ENCODE results near the gene SLC29A2. TPM values are rescaled to one million over a fixed set of nuclear protein-coding genes. Genes with fewer than 3 reads are reported as not detected.
A peak's percentile ranks its signal among the peaks of the same experiment; 100 is the strongest.

Gene SLC29A2
- polyA plus RNA-seq, 3 donors: 0.11 to 1.3 TPM; not detected in 1

DNA sequence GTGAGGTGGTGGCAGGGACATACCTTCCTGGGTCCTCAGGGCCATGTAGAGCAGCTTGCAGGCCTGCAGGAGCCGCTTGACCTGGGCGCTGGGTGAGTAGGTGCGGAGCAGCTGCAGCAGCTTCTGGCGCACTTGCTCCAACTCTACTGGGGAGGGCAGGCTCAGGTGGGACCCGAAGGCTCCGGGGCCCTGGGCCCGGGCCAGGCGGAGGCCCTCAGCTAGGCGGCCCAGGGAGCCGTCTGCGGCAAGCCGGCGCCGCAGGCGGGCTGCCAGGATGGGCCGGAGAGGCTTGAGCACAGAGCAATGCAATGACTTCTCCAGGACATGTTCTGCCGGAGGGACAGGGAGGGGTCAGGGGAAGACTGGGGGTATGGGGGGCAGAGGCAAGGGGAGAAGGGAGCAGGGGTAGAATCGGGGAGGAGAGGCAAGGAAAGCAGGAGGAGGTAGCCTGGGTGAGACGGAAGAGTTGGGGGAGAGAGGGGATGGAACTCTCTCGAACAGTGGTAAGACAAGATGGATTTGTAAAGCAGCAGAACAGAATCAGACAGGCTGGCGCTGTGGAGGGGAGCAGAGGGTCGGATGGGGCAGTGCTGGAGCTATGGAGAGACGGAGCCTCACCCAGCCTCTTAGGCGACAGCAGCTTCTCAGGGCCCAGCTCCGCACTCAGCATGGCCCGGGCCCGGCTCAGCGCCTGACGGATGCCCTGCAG lies 37.5 kb downstream of the SLC29A2 start:
- H4K20me1 ChIP-seq (ENCODE audit: insufficient read depth, low read length): peaks cover 33% of the 10 kb centered on the region
- 94% methylated on average over 29 of the region's 29 CpGs for WGBS (ENCODE audit: insufficient coverage)
- no peak for TF ChIP-seq CTCF (IDR thresholded peaks at IDR 0.05)
- Mint-ChIP-seq H3K9me3 (no peaks in the 10 kb centered on the region), H3K4me1 (peaks cover 30% of the 10 kb centered on the region), H3K4me3 (no peak overlapping the region), H3K27ac (peak overlapping the region in 1 of 7 donors; percentile 66), H3K27me3 (ENCODE audit: low read depth in 3 of 3) (no peaks in the 10 kb centered on the region), H3K36me3 (peaks cover 38 to 47% of the 10 kb centered on the region in 2 donors)
- peaks cover 13% of the 10 kb centered on the region for H3K79me2 ChIP-seq (ENCODE audit: insufficient read depth, low read length)
- H3K4me3 ChIP-seq (replicated peaks in 1 of 3; ENCODE audit: low read depth in 2 of 3, low read length in 3 of 3): no peak overlapping the region
- peak in 1 of 3 donors; percentile 5 for DNase-seq
- H3K4me1 ChIP-seq (ENCODE audit: control insufficient read depth in 1 of 2, insufficient read depth in 2 of 2, low read length in 2 of 2): peaks cover 26 to 30% of the 10 kb centered on the region in 2 donors
- H3K27me3 ChIP-seq (ENCODE audit: control insufficient read depth in 2 of 2, insufficient read depth in 2 of 2, low read length in 2 of 2): no peaks in the 10 kb centered on the region
- no peak overlapping the region for H2AFZ ChIP-seq (ENCODE audit: insufficient read depth, low read depth, low read length, poor library complexity, severe bottlenecking)
- no peaks in the 10 kb centered on the region for H3K9me3 ChIP-seq (replicated peaks in 1 of 2; ENCODE audit: control insufficient read depth in 1 of 2, insufficient read depth in 1 of 2, low read length in 2 of 2)
- H3K4me2 ChIP-seq (replicated peaks; ENCODE audit: extremely low read depth, low read length, poor library complexity, severe bottlenecking): no peak overlapping the region
- intact Hi-C loops (cut with micrococcal nuclease): no loop called here
- H3K27ac ChIP-seq (ENCODE audit: low read depth in 1 of 2, low read length in 2 of 2): no peak overlapping the region
- H3K9ac ChIP-seq (ENCODE audit: insufficient read depth, low read length, poor library complexity, severe bottlenecking): no peak overlapping the region
- peaks cover 43 to 53% of the 10 kb centered on the region in 2 donors for H3K36me3 ChIP-seq (replicated peaks in 1 of 2; ENCODE audit: control insufficient read depth in 1 of 2, insufficient read depth in 2 of 2, low read length in 2 of 2)

DNA sequence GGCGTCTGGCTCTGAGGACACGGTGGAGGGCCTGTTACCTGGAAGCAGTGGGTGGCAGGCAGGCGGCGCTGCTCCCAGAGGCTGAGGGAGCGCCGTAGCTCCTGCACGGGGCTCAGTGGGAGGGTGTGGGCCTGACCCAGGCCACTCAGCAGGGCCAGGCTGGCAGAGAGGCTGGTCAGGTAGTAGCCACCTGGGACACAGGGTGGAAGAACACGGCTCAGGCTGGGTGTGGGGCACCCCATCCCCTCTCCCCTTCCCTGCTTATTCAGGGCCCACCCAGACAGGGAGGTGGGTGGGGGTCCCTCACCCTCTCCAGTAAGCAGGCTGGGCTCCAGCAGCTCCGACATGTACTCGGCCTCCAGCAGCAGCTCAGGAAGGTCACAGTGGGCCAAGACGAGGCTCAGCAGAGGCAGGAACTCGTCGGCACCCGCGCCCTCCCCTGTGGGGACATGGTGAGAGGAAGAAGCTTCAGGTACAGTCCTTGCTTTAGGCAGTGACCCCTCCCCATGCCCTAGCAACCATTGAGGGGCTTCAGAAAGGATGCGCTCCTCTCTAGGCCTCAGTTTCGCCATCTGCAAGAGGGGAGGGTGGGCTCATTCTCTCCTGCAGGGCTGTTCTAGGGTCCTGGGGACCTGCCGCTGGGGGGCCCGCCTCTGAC lies 38.2 kb downstream of the SLC29A2 start:
- WGBS (ENCODE audit: insufficient coverage): 96% methylated on average over 7 of the region's 19 CpGs
- H3K9me3 Mint-ChIP-seq: no peaks in the 10 kb centered on the region
- intact Hi-C loops (cut with micrococcal nuclease): no loop called here

More for the DNA sequence above, 38.2 kb downstream of the SLC29A2 start:
- Histone ChIP-seq H3K27me3 (ENCODE audit: control insufficient read depth in 2 of 2, insufficient read depth in 2 of 2, low read length in 2 of 2) (no peaks in the 10 kb centered on the region), H3K9me3 (replicated peaks in 1 of 2; ENCODE audit: control insufficient read depth in 1 of 2, insufficient read depth in 1 of 2, low read length in 2 of 2) (no peaks in the 10 kb centered on the region), H3K4me3 (replicated peaks in 1 of 3; ENCODE audit: low read depth in 2 of 3, low read length in 3 of 3) (no peak overlapping the region), H3K36me3 (replicated peaks in 1 of 2; ENCODE audit: control insufficient read depth in 1 of 2, insufficient read depth in 2 of 2, low read length in 2 of 2) (peaks cover 36 to 46% of the 10 kb centered on the region in 2 donors), H3K27ac (ENCODE audit: low read depth in 1 of 2, low read length in 2 of 2) (no peak overlapping the region), H3K9ac (ENCODE audit: insufficient read depth, low read length, poor library complexity, severe bottlenecking) (no peak overlapping the region), H2AFZ (ENCODE audit: insufficient read depth, low read depth, low read length, poor library complexity, severe bottlenecking) (no peak overlapping the region), H3K79me2 (ENCODE audit: insufficient read depth, low read length) (peaks cover 13% of the 10 kb centered on the region), H3K4me2 (replicated peaks; ENCODE audit: extremely low read depth, low read length, poor library complexity, severe bottlenecking) (no peak overlapping the region), H3K4me1 (ENCODE audit: control insufficient read depth in 1 of 2, insufficient read depth in 2 of 2, low read length in 2 of 2) (peaks cover 30 to 37% of the 10 kb centered on the region in 2 donors), H4K20me1 (ENCODE audit: insufficient read depth, low read length) (peaks cover 33% of the 10 kb centered on the region)
- no peak for TF ChIP-seq CTCF (IDR thresholded peaks at IDR 0.05)
- DNase-seq: peak in 1 of 3 donors; percentile 3
- H3K4me1 Mint-ChIP-seq: peaks cover 36% of the 10 kb centered on the region
- no peak overlapping the region for H3K27ac Mint-ChIP-seq
- H3K27me3 Mint-ChIP-seq (ENCODE audit: low read depth in 3 of 3): peaks cover 0 to 3% (median 0%) of the 10 kb centered on the region in 3 donors
- no peak overlapping the region for H3K4me3 Mint-ChIP-seq
- H3K36me3 Mint-ChIP-seq: peaks cover 31 to 40% of the 10 kb centered on the region in 2 donors

Measured in CD14-positive monocyte (primary cell).